ENCODE data around the gene UTS2R. TPM values are rescaled to one million over a fixed set of nuclear protein-coding genes. Genes with fewer than 3 reads are reported as not detected.

UTS2R gene
- total RNA-seq, 1 donor from 2014 or later, result not detected

- H3K4me3 Mint-ChIP-seq (ENCODE audit: unreplicated experiment), result no peak overlapping the region
- DNase-seq (ENCODE audit: low spot score), result no peak
- H3K27ac Mint-ChIP-seq (ENCODE audit: unreplicated experiment), result no peak overlapping the region
- H3K9me3 Mint-ChIP-seq (ENCODE audit: unreplicated experiment), result no peaks in the 10 kb centered on the region
- H3K4me1 Mint-ChIP-seq (ENCODE audit: unreplicated experiment), result no peaks in the 10 kb centered on the region
- TF ChIP-seq CTCF (IDR thresholded peaks at IDR 0.05; ENCODE audit: unreplicated experiment), result no peak
- peaks cover 10% of the 10 kb centered on the region for H3K36me3 Mint-ChIP-seq (ENCODE audit: low read depth, unreplicated experiment)
- H3K27me3 Mint-ChIP-seq (ENCODE audit: unreplicated experiment), result peaks cover 9% of the 10 kb centered on the region
Observed at GRCh38 chr17:82390860-82391435, 19.4 kb downstream of the UTS2R start.

- Mint-ChIP-seq H3K9me3 (ENCODE audit: unreplicated experiment) (no peaks in the 10 kb centered on the region), H3K27ac (ENCODE audit: unreplicated experiment) (no peak overlapping the region), H3K4me1 (ENCODE audit: unreplicated experiment) (no peaks in the 10 kb centered on the region), H3K4me3 (ENCODE audit: unreplicated experiment) (no peak overlapping the region), H3K27me3 (ENCODE audit: unreplicated experiment) (peaks cover 9% of the 10 kb centered on the region), H3K36me3 (ENCODE audit: low read depth, unreplicated experiment) (peaks cover 10% of the 10 kb centered on the region)
- DNase-seq (ENCODE audit: low spot score), result no peak
- TF ChIP-seq CTCF (IDR thresholded peaks at IDR 0.05; ENCODE audit: unreplicated experiment), result no peak
Observed at GRCh38 chr17:82391496-82392066, 20.0 kb downstream of the UTS2R start.

GRCh38 chr17:82392209-82392920 lies 20.8 kb downstream of the UTS2R start:
- peaks cover 9% of the 10 kb centered on the region for H3K27me3 Mint-ChIP-seq (ENCODE audit: unreplicated experiment)
- no peaks in the 10 kb centered on the region for H3K9me3 Mint-ChIP-seq (ENCODE audit: unreplicated experiment)
- no peaks in the 10 kb centered on the region for H3K4me1 Mint-ChIP-seq (ENCODE audit: unreplicated experiment)
- no peak for DNase-seq (ENCODE audit: low spot score)
- H3K4me3 Mint-ChIP-seq (ENCODE audit: unreplicated experiment), result peak overlapping the region; percentile 48
- TF ChIP-seq CTCF (IDR thresholded peaks at IDR 0.05; ENCODE audit: unreplicated experiment), result no peak
- peaks cover 10% of the 10 kb centered on the region for H3K36me3 Mint-ChIP-seq (ENCODE audit: low read depth, unreplicated experiment)
- H3K27ac Mint-ChIP-seq (ENCODE audit: unreplicated experiment), result no peak overlapping the region

- peaks cover 9% of the 10 kb centered on the region for H3K27me3 Mint-ChIP-seq (ENCODE audit: unreplicated experiment)
Observed at GRCh38 chr17:82392941-82393340, 21.4 kb downstream of the UTS2R start.

More at GRCh38 chr17:82392941-82393340, 21.4 kb downstream of the UTS2R start:
- no peak for TF ChIP-seq CTCF (IDR thresholded peaks at IDR 0.05; ENCODE audit: unreplicated experiment)
- Mint-ChIP-seq H3K4me3 (ENCODE audit: unreplicated experiment) (no peak overlapping the region), H3K36me3 (ENCODE audit: low read depth, unreplicated experiment) (peaks cover 10% of the 10 kb centered on the region), H3K27ac (ENCODE audit: unreplicated experiment) (no peak overlapping the region), H3K4me1 (ENCODE audit: unreplicated experiment) (no peaks in the 10 kb centered on the region), H3K9me3 (ENCODE audit: unreplicated experiment) (no peaks in the 10 kb centered on the region)
- no peak for DNase-seq (ENCODE audit: low spot score)

Data from endothelial cell (in vitro differentiated cells).